ENCODE data around the gene AP4E1.
"Not testable (repeated sequence)": the region's sequence is repeated elsewhere in the genome, so short reads cannot be mapped to it uniquely, and the experiment has no call there.

The AP4E1 gene

GRCh38 chr15:50886611-50887345 lies 21.7 kb upstream of the AP4E1 start:
- Histone ChIP-seq H3K4me3 (ENCODE audit: insufficient read depth, low read depth, low read length, poor library complexity, severe bottlenecking) (no peak overlapping the region), H3K27ac (ENCODE audit: insufficient read depth, low read length, poor library complexity, severe bottlenecking) (no peak overlapping the region), H3K4me1 (ENCODE audit: control insufficient read depth, insufficient read depth, low read length, poor library complexity, severe bottlenecking) (no peaks in the 10 kb centered on the region), H3K27me3 (replicated peaks; ENCODE audit: control insufficient read depth, insufficient read depth, low read length, poor library complexity, severe bottlenecking) (no peaks in the 10 kb centered on the region), H3K9me3 (ENCODE audit: control insufficient read depth, low read length) (peaks cover 4% of the 10 kb centered on the region), H3K36me3 (ENCODE audit: control insufficient read depth, insufficient read depth, low read length) (no peaks in the 10 kb centered on the region)
- DNase-seq, result no peak

GRCh38 chr15:50888054-50888453 lies 20.4 kb upstream of the AP4E1 start:
- Histone ChIP-seq H3K4me1 (ENCODE audit: control insufficient read depth, insufficient read depth, low read length, poor library complexity, severe bottlenecking) (no peaks in the 10 kb centered on the region), H3K9me3 (ENCODE audit: control insufficient read depth, low read length) (peaks cover 4% of the 10 kb centered on the region), H3K27ac (ENCODE audit: insufficient read depth, low read length, poor library complexity, severe bottlenecking) (no peak overlapping the region), H3K27me3 (replicated peaks; ENCODE audit: control insufficient read depth, insufficient read depth, low read length, poor library complexity, severe bottlenecking) (no peaks in the 10 kb centered on the region), H3K36me3 (ENCODE audit: control insufficient read depth, insufficient read depth, low read length) (no peaks in the 10 kb centered on the region), H3K4me3 (ENCODE audit: insufficient read depth, low read depth, low read length, poor library complexity, severe bottlenecking) (no peak overlapping the region)
- DNase-seq, result no peak

GRCh38 chr15:50889589-50889988 lies 18.9 kb upstream of the AP4E1 start:
- no peaks in the 10 kb centered on the region for H3K36me3 ChIP-seq (ENCODE audit: control insufficient read depth, insufficient read depth, low read length)
- no peak for DNase-seq
- peaks cover 4% of the 10 kb centered on the region for H3K9me3 ChIP-seq (ENCODE audit: control insufficient read depth, low read length)
- no peak overlapping the region for H3K4me3 ChIP-seq (ENCODE audit: insufficient read depth, low read depth, low read length, poor library complexity, severe bottlenecking)
- no peak overlapping the region for H3K27ac ChIP-seq (ENCODE audit: insufficient read depth, low read length, poor library complexity, severe bottlenecking)
- H3K27me3 ChIP-seq (replicated peaks; ENCODE audit: control insufficient read depth, insufficient read depth, low read length, poor library complexity, severe bottlenecking), result no peaks in the 10 kb centered on the region
- no peaks in the 10 kb centered on the region for H3K4me1 ChIP-seq (ENCODE audit: control insufficient read depth, insufficient read depth, low read length, poor library complexity, severe bottlenecking)

- Histone ChIP-seq H3K4me3 (ENCODE audit: insufficient read depth, low read depth, low read length, poor library complexity, severe bottlenecking) (no peak overlapping the region), H3K36me3 (ENCODE audit: control insufficient read depth, insufficient read depth, low read length) (no peaks in the 10 kb centered on the region), H3K9me3 (ENCODE audit: control insufficient read depth, low read length) (peaks cover 4% of the 10 kb centered on the region), H3K4me1 (ENCODE audit: control insufficient read depth, insufficient read depth, low read length, poor library complexity, severe bottlenecking) (no peaks in the 10 kb centered on the region), H3K27me3 (replicated peaks; ENCODE audit: control insufficient read depth, insufficient read depth, low read length, poor library complexity, severe bottlenecking) (no peaks in the 10 kb centered on the region), H3K27ac (ENCODE audit: insufficient read depth, low read length, poor library complexity, severe bottlenecking) (no peak overlapping the region)
- DNase-seq, result no peak
Measured at GRCh38 chr15:50890751-50891150, 17.7 kb upstream of the AP4E1 start.

GRCh38 chr15:50891159-50891558 lies 17.3 kb upstream of the AP4E1 start:
- Histone ChIP-seq H3K27ac (ENCODE audit: insufficient read depth, low read length, poor library complexity, severe bottlenecking) (no peak overlapping the region), H3K27me3 (replicated peaks; ENCODE audit: control insufficient read depth, insufficient read depth, low read length, poor library complexity, severe bottlenecking) (no peaks in the 10 kb centered on the region), H3K4me1 (ENCODE audit: control insufficient read depth, insufficient read depth, low read length, poor library complexity, severe bottlenecking) (no peaks in the 10 kb centered on the region), H3K9me3 (ENCODE audit: control insufficient read depth, low read length) (peaks cover 4% of the 10 kb centered on the region), H3K36me3 (ENCODE audit: control insufficient read depth, insufficient read depth, low read length) (no peaks in the 10 kb centered on the region), H3K4me3 (ENCODE audit: insufficient read depth, low read depth, low read length, poor library complexity, severe bottlenecking) (no peak overlapping the region)
- DNase-seq, result no peak

- no peaks in the 10 kb centered on the region for H3K27me3 ChIP-seq (replicated peaks; ENCODE audit: control insufficient read depth, insufficient read depth, low read length, poor library complexity, severe bottlenecking)
- peaks cover 4% of the 10 kb centered on the region for H3K9me3 ChIP-seq (ENCODE audit: control insufficient read depth, low read length)
Measured at GRCh38 chr15:50893976-50894375, 14.5 kb upstream of the AP4E1 start.

GRCh38 chr15:50901390-50901789 lies 7.1 kb upstream of the AP4E1 start:
- not testable (repeated sequence) for H3K27ac ChIP-seq (ENCODE audit: insufficient read depth, low read length, poor library complexity, severe bottlenecking); H3K4me3 ChIP-seq (ENCODE audit: insufficient read depth, low read depth, low read length, poor library complexity, severe bottlenecking); H3K4me1 ChIP-seq (ENCODE audit: control insufficient read depth, insufficient read depth, low read length, poor library complexity, severe bottlenecking); H3K27me3 ChIP-seq (replicated peaks; ENCODE audit: control insufficient read depth, insufficient read depth, low read length, poor library complexity, severe bottlenecking); H3K9me3 ChIP-seq (ENCODE audit: control insufficient read depth, low read length); DNase-seq; H3K36me3 ChIP-seq (ENCODE audit: control insufficient read depth, insufficient read depth, low read length)

More at GRCh38 chr15:50893976-50894375, 14.5 kb upstream of the AP4E1 start:
- Histone ChIP-seq H3K27ac (ENCODE audit: insufficient read depth, low read length, poor library complexity, severe bottlenecking) (no peak overlapping the region), H3K4me3 (ENCODE audit: insufficient read depth, low read depth, low read length, poor library complexity, severe bottlenecking) (no peak overlapping the region), H3K36me3 (ENCODE audit: control insufficient read depth, insufficient read depth, low read length) (no peaks in the 10 kb centered on the region), H3K4me1 (ENCODE audit: control insufficient read depth, insufficient read depth, low read length, poor library complexity, severe bottlenecking) (no peaks in the 10 kb centered on the region)
- DNase-seq, result no peak

GRCh38 chr15:50904211-50904610 lies 4.3 kb upstream of the AP4E1 start:
- Histone ChIP-seq H3K4me1 (ENCODE audit: control insufficient read depth, insufficient read depth, low read length, poor library complexity, severe bottlenecking) (peaks cover 13% of the 10 kb centered on the region), H3K36me3 (ENCODE audit: control insufficient read depth, insufficient read depth, low read length) (no peaks in the 10 kb centered on the region), H3K9me3 (ENCODE audit: control insufficient read depth, low read length) (no peaks in the 10 kb centered on the region), H3K4me3 (ENCODE audit: insufficient read depth, low read depth, low read length, poor library complexity, severe bottlenecking) (no peak overlapping the region), H3K27ac (ENCODE audit: insufficient read depth, low read length, poor library complexity, severe bottlenecking) (no peak overlapping the region), H3K27me3 (replicated peaks; ENCODE audit: control insufficient read depth, insufficient read depth, low read length, poor library complexity, severe bottlenecking) (no peaks in the 10 kb centered on the region)
- no peak for DNase-seq

GRCh38 chr15:50905055-50905454 lies 3.4 kb upstream of the AP4E1 start:
- no peaks in the 10 kb centered on the region for H3K27me3 ChIP-seq (replicated peaks; ENCODE audit: control insufficient read depth, insufficient read depth, low read length, poor library complexity, severe bottlenecking)
- H3K9me3 ChIP-seq (ENCODE audit: control insufficient read depth, low read length), result no peaks in the 10 kb centered on the region
- H3K4me3 ChIP-seq (ENCODE audit: insufficient read depth, low read depth, low read length, poor library complexity, severe bottlenecking), result no peak overlapping the region
- DNase-seq, result no peak
- H3K27ac ChIP-seq (ENCODE audit: insufficient read depth, low read length, poor library complexity, severe bottlenecking), result no peak overlapping the region
- peaks cover 19% of the 10 kb centered on the region for H3K4me1 ChIP-seq (ENCODE audit: control insufficient read depth, insufficient read depth, low read length, poor library complexity, severe bottlenecking)
- H3K36me3 ChIP-seq (ENCODE audit: control insufficient read depth, insufficient read depth, low read length), result no peaks in the 10 kb centered on the region

GRCh38 chr15:50906954-50907600 lies 1.4 kb upstream of the AP4E1 start:
- H3K9me3 ChIP-seq (ENCODE audit: control insufficient read depth, low read length), result no peaks in the 10 kb centered on the region
- H3K4me3 ChIP-seq (ENCODE audit: insufficient read depth, low read depth, low read length, poor library complexity, severe bottlenecking), result peak overlapping the region; percentile 89
- DNase-seq, result peak; percentile 74 to 75 (median 74)

More at GRCh38 chr15:50906954-50907600, 1.4 kb upstream of the AP4E1 start:
- peaks cover 19% of the 10 kb centered on the region for H3K4me1 ChIP-seq (ENCODE audit: control insufficient read depth, insufficient read depth, low read length, poor library complexity, severe bottlenecking)
- H3K27me3 ChIP-seq (replicated peaks; ENCODE audit: control insufficient read depth, insufficient read depth, low read length, poor library complexity, severe bottlenecking), result no peaks in the 10 kb centered on the region
- peaks cover 2% of the 10 kb centered on the region for H3K36me3 ChIP-seq (ENCODE audit: control insufficient read depth, insufficient read depth, low read length)
- H3K27ac ChIP-seq (ENCODE audit: insufficient read depth, low read length, poor library complexity, severe bottlenecking), result peak overlapping the region; percentile 100
